Epithelial cell of esophagus (primary cell): ENCODE results near the gene FAM98B.

ENCODE experiments used
- DNase-seq: peaks from one replicate; pipeline ENCODE4 v3.0.0; 2010; ENCODE audit warnings: low read depth
- H3K4me3 ChIP-seq: 2 replicates; pipeline ENCODE4 v1.5.1; 2011; ENCODE audit warnings: mild to moderate bottlenecking, low read length, control low read depth
- TF ChIP-seq, protein P1 (sequence below): IDR thresholded peaks from 2 replicates; pipeline ENCODE4 v1.5.1; 2011; ENCODE audit warnings: low read depth, mild to moderate bottlenecking, low read length, control low read depth, inconsistent platforms; ENCODE audit not compliant: insufficient read depth; ENCODE audit errors: missing control alignments

FAM98B gene

DNA sequence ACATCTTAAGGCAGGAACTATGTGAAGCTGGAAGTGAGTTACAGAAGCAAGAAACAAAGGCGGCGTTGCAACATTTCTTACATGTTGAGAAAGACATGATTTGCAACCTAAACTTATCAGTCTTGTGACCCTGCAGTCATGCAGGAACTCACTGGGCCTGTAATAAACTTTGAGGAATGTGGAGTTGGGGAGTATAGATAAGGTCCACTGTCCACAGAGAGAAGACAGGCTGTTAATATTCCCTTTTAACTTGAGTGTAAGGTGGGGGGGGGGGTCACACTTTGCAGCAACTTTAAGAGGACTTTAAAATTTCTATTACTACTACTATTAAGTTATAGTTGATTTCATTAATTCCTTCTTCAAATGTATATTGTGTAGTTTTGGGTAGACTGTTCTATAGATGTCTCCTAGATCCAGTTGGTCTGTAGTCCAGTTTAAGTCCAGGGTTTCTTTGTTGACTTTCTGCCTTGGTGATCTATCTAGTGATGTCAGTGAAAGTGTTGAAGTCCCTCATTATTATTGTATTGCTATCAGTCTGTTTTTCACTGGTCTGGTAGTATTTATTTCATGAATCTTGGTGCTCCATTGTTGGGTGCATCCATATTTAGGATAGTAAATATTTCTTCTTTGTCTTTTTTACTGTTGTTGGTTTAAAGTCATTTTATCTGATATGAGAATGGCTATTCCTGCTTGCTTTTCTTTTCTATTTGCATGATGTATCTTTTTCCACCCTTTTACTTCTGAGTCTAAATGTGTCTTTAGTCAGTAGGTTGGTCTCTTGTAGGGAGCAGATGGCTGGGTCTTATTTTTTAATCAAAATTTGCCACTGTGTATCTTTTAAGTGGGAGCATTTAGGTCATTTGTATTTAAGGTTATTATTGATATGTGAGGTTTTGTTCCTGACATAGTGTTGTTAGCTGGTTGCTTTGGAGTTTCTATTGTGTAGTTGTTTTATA, 15.6 kb upstream of the FAM98B start:
- no peak overlapping the region for H3K4me3 ChIP-seq
- DNase-seq: peak; percentile 9
- TF ChIP-seq, protein P1, sequence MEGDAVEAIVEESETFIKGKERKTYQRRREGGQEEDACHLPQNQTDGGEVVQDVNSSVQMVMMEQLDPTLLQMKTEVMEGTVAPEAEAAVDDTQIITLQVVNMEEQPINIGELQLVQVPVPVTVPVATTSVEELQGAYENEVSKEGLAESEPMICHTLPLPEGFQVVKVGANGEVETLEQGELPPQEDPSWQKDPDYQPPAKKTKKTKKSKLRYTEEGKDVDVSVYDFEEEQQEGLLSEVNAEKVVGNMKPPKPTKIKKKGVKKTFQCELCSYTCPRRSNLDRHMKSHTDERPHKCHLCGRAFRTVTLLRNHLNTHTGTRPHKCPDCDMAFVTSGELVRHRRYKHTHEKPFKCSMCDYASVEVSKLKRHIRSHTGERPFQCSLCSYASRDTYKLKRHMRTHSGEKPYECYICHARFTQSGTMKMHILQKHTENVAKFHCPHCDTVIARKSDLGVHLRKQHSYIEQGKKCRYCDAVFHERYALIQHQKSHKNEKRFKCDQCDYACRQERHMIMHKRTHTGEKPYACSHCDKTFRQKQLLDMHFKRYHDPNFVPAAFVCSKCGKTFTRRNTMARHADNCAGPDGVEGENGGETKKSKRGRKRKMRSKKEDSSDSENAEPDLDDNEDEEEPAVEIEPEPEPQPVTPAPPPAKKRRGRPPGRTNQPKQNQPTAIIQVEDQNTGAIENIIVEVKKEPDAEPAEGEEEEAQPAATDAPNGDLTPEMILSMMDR: no peak

DNA sequence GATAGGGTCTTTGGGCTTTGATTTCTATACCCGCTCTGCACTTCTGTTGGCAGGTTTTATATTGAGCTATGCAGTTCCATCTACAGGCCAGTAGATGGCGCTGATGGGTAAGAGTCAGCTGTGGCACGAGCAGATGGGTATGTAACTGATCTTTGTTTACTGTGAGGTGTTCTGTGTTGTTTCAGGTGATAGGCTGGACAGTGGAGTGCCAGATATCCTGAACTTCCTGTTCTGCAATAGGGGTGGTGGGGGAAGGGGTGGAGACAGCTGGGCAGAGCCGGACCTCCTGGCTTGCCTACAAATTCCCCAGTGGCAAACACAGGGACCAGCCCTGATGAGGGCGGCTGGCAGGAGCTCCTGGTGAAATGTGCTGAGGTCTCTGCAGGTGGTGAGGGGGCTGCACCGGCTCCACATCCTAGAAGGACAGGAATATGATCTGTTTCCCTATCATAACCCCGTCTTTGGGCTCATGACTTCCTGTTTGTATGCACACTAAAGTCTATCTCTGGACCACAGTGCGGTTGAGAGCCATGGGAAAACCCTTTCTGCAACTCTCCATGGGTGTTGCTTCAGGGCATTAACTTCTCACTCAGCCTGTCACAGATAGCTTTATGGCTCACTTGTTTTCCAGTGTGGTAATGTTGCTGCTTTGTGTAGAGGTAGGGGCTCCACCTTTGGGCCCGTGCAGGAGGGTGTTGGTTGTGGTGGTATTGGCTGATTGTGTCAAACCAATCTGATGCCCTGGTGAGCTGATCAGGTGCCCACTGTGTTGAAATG, 13.4 kb upstream of the FAM98B start:
- peak; percentile 83 for DNase-seq
- TF ChIP-seq, protein P1: peak; percentile 99
- H3K4me3 ChIP-seq: no peak overlapping the region

- no peak overlapping the region for H3K4me3 ChIP-seq
- DNase-seq: no peak
- TF ChIP-seq, protein P1: no peak
These were observed 12.8 kb upstream of the FAM98B start for GRCh38 chr15:38441130-38441519.

- no peak for DNase-seq
- H3K4me3 ChIP-seq: peak overlapping the region; percentile 94
- TF ChIP-seq, protein P1: no peak
These were observed 766 bp downstream of the FAM98B start for GRCh38 chr15:38454696-38455090.

- peak; percentile 15 for DNase-seq
- TF ChIP-seq, protein P1: no peak
- peak overlapping the region; percentile 94 for H3K4me3 ChIP-seq
These were observed 1.2 kb downstream of the FAM98B start for GRCh38 chr15:38455092-38455491.

GRCh38 chr15:38458646-38459045, 4.7 kb downstream of the FAM98B start:
- DNase-seq: no peak
- TF ChIP-seq, protein P1: no peak
- no peak overlapping the region for H3K4me3 ChIP-seq
